H1 (cell line): Measurements from ENCODE around the gene RPL18. TPM values are rescaled to one million over a fixed set of nuclear protein-coding genes. Genes with fewer than 3 reads are reported as not detected.
A peak's percentile ranks its signal among the peaks of the same experiment; 100 is the strongest.

Source experiments
- NANOG ChIP-seq: IDR thresholded peaks from 2 replicates; pipeline ENCODE4 v1.6.1; 2011; ENCODE audit warnings: low read length, low read depth, mild to moderate bottlenecking, inconsistent platforms; ENCODE audit not compliant: insufficient read depth, poor library complexity, severe bottlenecking
- polyA plus RNA-seq, 7 experiments: library from polyadenylated mRNA; depleted of rRNA in 3 of 7; stranded (reverse) in 5 of 7; unstranded in 2 of 7; fragments of >200 nt in 5 of 7; fragments of 200-250 nt in 2 of 7; gene quantifications; 1 replicate in 5 of 7; 2 replicates in 1 of 7; 4 replicates in 1 of 7; pipeline versions ENCODE4 v1.2.1 to v1.2.3, GENCODE V29; 2011 to 2013; ENCODE audit warnings: missing spikeins in 2 of 7, mixed read lengths in 2 of 7
- total RNA-seq: library from RNA; stranded (reverse); fragmentation: NEBNext Ultra II Directional; extraction: Animal tissue kit (Norgen Biotek cat#: 25700); gene quantifications from 2 replicates; pipeline ENCODE4 v1.2.1, GENCODE V29; 2021

Gene RPL18
- total and polyA plus RNA-seq, 2 of the 8 experiments (the other 6 are each of a cell fraction or from before 2014, with no cell fraction given) = 1,669 to 2,789 TPM

DNA sequence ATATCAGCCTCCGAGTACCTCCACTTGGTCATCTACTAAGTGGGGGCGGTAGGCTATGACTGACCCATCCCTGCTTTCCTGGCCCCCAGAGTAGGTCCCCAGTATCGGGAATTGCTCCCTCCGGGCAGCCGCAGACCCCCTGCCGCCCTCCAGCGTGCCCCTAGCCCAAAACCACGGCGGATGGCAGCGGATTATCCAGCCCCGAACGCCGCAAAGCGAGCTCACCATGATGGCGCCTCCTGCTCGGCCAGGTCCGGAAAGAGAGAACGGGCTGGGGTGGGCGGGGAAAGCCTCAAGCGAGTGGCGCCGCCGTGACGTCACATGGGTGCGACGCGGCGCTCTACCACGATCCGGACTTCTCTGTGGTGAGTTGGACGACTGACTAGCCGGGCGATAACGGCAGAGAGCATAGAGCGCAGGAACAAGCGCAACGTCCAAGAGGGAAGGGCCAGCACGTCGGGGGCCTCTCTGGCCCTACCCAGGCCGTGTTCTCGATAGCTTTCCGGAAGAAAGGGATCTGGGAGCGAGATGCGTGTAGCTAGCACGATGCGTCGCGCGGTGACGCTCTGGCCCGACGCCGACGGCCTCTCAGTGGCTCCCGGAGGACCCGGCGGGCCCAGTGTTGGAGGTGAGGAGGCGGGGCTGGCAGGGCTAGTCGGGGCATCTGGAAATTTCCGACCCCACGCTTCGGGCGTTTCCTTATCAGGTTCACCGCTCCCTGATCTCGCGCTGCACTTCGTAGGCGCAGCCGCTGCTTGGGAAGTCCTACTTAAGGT is at the start of gene RPL18, which contains the start of gene SPHK2 (continued):
- peak; percentile 4 for TF ChIP-seq NANOG
